ENCODE measurements around the gene COLEC12.

Gene COLEC12

DNA sequence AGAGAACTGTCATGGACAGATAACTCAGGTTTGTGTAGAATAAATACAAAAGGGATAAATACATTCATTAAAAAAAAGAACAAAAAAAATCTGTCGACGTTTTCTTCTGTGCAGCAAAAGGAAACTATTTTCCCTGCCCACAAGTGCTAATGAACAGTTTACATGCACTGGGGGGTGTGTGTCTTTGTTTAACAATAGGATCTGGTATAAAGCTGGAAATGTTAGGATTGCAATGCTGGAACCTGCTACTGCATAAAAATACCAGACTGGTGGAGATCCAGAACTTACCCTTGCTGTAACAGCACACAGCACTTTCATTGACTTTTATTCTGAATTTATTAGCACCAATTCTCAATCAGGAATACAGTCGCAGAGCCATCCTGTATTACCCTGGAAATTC, 148.1 kb downstream of the COLEC12 start:
- DNase-seq = no peak

DNA sequence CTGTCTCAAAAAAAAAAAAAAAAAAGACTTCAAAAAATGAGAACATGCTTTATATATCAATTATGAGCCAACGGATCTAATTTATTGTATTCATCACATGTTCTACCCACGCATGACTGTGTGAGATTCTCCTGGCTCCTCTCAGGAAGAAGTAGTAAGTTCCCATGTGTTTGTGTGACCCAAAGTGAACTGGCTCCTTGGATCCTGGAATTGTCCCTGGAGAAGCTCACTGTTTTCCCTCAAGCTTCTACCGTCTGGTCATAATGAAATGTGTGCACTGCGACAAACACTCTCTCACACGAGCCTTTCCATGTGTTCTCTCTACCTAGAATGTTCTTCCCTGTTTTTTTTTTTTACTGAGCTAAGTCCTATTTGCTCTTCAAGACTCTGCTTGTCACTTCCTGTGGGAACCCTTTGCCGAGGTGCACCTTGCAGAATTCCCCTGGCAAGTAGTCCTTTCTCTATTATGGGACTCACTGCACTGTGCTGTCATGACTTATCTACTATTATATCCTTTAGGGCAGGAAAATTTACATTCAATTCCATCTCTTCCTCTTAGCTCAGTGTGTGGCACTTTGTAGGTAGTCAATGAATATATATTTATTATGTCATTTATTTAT, 149.4 kb downstream of the COLEC12 start:
- no peak for DNase-seq

DNA sequence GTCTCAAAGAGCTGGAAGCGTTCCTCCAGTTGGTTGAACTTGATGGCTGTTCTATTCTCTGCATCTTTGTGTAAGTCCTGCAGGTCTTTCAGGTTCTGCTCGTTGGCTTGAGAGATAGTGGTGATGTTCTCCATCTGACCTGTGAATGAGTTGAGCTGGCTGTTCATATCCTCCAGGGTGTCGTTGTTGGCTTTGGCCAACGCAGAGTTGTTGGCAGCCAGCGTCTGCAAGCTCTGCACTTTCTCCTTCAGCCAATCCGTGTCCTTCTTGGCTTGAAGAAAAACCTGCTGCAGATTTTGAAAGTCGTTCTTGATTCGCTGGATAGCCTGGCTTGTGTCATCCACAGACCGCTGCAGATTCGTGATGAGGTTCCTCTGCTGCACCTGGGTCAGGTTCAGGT, 153.9 kb downstream of the COLEC12 start:
- DNase-seq = no peak

- DNase-seq = no peak
Observed at GRCh38 chr18:341102-341501, 159.4 kb downstream of the COLEC12 start.

GRCh38 chr18:340044-340443, 160.5 kb downstream of the COLEC12 start:
- DNase-seq = no peak

DNA sequence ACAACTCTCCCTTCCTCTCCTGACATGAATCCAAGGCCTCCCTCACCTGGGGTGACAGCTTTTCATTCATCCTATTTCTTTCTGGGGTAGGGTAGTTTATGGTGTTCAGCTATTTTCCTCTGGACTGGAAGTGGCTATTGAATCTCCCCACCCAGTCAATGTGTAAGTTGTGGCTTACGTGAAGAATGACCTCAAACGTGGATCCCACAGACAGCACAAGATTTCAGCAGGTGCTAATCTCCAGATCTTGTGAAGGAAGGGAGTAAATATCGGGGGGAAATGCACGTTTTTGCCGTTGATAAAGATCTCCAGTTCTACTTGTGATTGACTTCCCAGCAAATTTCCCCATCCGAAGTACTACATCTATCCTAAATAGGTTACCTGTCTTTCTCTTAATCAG, 161.3 kb downstream of the COLEC12 start:
- no peak for DNase-seq

- DNase-seq = no peak
Observed at GRCh38 chr18:336713-337112, 163.8 kb downstream of the COLEC12 start.

GRCh38 chr18:335733-336132, 164.8 kb downstream of the COLEC12 start:
- no peak for DNase-seq

DNA sequence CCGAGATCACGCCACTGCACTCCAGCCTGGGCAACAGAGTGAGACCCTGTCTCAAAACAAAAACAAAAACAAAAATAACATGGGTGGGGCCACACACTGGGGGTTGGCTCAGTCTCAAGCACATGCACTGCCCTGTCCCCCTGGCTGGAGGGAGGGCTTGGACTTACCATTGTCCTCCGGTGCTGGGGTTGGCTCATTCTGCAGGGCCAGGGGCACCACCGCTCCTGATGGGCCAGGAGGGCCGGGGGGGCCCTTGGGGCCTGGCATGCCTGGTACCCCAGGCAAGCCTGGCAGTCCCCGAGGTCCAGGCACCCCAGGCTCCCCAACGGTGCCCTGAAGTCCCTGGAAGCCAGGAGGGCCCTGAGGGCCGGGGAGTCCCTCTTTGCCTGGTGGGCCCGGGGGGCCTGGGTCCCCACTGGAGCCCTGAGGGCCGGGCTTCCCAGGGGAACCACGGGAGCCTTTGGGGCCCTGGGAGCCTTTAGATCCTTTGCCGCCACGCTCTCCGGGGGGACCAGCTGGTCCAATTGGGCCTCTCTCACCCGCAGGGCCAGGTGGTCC, 165.8 kb downstream of the COLEC12 start:
- no peak for DNase-seq

- no peak for DNase-seq
Observed at GRCh38 chr18:332721-333510, 167.6 kb downstream of the COLEC12 start.

DNA sequence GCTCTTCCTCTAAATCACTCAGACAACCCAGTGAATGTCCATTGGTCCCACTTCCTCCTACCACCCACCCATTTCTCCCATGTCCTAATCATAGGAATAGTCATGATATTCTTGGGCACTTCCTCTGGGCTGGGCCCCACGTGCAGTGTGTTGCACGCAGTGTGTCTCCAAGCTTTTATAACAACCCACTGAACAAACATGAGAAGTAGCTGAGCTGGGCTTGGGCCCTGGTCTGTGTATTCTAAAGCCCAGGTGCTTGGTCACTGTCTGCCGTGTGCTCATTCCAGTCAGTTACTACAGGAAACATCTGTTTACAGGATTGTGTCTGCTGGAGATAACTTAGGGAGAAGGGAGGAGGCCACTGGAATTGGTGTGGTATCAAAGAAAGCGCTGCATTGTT, 168.5 kb downstream of the COLEC12 start:
- DNase-seq = no peak

DNA sequence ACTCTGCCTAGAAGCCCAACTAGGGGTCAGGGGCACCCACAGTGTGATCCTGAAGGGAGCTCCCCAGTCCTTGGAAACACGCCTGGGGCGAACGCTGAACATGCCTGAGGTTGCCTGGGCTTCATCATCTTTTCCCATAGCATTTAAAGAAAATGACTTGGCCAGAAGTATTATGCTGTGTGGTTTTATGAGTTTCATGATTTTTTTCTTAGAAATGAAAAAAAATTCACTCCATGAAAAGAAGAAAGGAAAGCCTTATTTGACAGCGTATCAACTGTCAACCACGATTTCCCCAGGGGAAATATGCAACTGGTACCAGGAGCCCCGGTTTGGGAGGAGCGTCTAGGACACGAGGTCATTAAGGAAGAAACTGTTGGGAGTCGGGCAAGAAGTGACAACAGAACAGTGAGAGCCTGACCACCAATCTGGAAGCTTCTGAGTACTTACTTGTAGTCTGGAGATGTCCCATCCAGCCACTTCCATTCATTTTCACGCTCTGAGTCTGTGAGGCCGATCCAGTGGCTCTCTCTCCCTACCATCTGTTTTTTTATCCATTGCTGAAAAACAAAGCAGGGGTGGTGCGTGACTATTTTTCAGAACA, 169.2 kb downstream of the COLEC12 start:
- DNase-seq = no peak

GRCh38 chr18:328928-329327, 171.6 kb downstream of the COLEC12 start:
- no peak for DNase-seq

GRCh38 chr18:326846-327245, 173.7 kb downstream of the COLEC12 start:
- DNase-seq = no peak

- no peak for DNase-seq
Observed at GRCh38 chr18:323253-323622, 177.3 kb downstream of the COLEC12 start.

DNA sequence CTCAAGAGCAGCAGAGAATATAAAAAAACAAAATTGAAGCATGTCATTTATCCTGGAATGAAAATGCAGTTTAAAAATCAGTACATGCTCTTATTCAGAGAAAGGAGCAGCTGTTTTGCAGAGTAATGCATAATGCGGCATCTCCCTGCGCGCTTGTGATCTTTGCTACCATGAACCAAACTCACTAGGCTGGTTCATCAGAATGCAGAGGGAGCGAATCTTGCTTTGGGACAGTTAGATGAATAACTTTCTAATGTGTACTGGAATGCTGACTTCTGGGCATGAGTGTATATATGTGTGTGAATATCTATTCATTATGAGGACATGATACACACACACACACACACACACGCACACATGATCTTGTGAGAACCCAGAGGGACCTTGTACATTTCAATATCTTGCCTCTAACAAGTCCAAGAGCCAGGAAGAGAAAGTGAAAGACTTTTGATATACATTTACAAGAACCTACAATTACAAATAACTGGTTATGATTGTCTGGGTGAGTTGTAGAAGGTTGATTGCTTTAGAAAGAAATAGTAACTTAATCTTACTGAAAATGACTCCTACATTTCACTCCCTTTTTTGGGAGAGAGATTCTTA, 178.5 kb downstream of the COLEC12 start:
- DNase-seq = no peak

- no peak for DNase-seq
Observed at GRCh38 chr18:320155-320554, 180.3 kb downstream of the COLEC12 start.

- DNase-seq = no peak
Observed at GRCh38 chr18:319720-320119, 180.8 kb downstream of the COLEC12 start.

DNA sequence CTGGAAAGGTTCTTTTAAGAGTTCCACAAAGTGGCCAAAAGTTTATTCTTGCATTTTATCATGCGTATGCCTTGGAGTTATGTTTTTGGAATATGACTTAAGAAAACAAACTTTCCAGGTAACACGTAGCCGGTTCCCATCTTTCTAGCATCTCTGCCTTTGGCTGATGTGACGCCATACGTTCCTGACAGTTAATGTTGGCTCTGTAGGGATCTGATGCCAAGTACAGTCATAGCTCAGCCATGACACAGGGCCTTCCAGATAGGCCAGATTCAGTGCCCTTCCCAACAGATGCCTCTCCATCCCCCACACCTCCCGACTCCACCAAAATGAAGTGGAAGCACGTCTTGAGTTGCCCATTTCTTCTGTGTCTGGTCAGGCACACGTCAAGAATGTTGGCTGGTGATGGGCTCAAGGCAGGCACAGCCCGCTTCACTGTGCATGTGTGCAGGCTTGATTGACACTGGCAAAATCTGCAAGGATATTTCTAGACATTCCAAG, 181.7 kb downstream of the COLEC12 start:
- DNase-seq = no peak

GRCh38 chr18:317618-318017, 182.9 kb downstream of the COLEC12 start:
- no peak for DNase-seq

- no peak for DNase-seq
Observed at GRCh38 chr18:316393-316792, 184.1 kb downstream of the COLEC12 start.

DNA sequence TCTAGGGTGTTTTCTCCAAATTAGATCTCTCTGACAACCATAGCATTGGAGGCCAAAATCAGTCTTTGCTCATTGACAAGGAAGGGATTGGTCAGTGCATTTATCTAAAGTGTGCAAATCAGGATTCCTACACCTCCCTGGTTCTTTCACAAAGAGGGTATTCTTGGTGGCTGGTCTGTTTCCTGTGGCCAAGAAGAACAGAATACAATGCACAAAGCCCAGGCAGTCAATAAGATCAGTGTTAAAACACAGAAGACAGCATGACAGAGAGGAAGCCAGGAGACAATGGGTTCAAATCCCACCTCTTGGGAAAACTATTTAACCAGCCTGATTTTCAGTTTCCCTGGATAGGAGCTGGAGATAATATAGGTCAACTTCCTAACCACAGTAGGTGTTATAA, 186.6 kb downstream of the COLEC12 start:
- no peak for DNase-seq

DNA sequence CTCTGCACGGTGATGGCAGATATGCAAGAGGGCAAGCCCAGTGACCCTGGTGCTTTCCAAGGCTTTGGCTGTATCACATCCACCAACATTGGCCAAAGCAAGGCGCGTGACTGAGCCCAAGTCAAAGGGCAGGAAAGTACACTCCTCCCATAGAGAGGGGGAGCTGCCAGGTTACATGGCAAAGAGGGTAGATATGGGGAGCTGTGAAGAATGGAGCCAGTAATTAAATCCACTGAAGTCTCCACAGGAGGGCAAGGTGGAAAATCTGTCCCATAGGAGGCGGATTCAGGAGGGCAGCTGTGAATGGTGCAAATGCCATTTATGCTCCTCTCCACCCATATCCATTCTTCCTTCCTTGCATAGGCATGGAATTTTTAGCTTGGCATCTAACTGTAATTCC, 188.1 kb downstream of the COLEC12 start:
- DNase-seq = no peak

- no peak for DNase-seq
Observed at GRCh38 chr18:310042-310441, 190.5 kb downstream of the COLEC12 start.
